ENCODE results near the gene CFAP61.
"Not testable (repeated sequence)": the region's sequence is repeated elsewhere in the genome, so short reads cannot be mapped to it uniquely, and the experiment has no call there.

CFAP61 gene, protein sequence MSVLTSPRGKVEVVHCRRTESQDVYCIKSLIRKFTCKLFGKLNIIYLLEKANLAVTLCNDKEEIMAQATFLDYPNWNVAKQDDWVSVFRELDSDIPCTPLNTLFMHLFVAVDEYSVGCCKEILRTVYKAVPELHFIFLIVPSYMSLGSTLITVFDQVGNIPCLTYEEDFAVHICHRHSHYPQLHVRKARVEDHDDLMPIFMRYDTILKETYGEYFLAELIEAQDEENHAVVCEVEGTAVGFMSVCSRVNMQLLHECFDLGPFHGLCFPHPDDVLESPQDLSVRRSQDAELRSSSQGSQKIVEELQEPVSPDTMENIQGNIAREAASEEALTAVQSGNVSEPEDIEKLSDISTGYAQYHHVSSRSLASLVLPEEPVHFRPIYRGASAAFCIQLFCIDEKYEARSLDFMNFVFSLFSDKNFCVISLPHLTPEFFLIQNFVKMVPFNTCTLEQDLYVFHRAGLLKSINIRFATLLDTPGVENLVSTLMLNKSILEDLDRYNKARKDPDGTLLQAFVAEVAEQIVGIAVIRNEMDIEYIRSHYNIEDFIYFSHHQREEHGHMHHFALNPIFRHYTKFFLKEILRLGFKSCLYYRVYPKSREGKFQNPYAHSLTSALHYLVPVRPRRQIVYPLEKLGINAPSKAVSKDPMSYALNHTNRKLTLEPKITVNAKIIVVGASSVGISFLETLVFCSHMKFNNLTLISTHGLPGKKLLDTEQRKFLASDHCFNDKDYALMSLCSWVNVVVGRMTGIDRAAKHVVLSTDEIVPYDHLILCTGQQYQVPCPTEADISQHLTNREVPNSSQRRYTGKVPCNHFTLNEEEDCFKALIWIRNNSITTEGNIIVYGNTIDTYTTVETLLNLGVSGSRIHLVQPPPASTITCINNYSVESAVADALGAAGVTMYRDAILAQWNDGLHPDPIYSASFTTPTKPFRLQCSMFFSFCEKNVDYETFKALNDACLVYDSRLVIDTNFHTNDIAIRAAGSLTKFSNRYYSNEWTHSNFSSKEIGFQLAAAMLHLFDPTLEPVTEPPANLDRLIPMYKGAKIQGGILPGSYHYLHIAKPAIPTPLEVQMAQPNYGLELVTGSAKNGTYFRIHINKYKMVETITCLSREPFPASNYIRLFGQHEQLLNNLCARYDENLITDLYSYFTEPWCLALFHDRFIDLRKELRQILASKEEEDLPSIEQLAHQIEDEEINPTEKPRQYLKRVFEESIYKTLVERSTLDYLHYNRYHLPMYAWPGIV

DNA sequence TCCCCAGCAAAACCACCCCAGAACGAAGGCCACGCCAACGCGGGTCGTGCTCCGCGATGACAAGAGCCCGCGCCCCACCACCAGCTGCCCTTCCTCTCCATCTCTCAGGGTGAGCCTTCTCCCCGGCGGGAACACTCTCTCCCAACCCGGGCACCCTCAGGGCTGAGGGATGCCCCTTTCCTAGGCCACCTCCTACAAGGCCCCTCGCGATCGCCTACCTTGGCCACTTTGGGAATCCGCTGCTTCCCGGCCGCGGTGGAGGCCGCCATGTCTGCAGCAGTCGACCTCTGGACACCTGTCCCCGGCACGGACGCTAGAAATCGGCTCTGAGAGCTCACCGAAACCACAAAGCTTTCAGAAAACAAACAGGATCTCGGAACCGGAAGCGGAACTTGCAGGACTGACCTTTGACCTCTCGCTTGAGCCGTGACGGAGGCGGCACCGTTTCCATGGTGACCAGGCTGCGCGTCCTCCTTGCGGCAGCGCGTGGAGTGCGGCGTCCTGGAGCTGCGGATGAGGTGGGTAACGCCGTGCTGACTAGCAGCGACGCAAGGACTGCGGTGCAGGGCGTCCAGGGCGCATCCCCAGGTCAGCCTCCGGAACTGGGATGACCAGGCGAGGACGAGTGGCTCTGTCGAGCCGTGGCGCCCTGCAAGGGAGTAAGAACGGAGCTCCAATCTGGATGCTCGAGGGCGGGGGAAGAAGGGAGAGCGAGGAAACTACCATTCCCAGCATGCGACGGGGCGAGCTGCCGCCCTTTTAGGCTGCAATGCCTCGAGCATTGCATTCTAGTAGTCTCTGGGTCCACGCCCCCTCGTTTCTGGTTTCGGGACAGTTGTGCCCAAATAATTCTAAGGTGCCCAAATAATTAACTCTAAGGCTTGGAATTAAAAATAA, at the start of gene CFAP61, which contains the start of gene CRNKL1:
Gene CFAP61 (plus strand): TSS at position 459 of the 897 bp plus-strand sequence. CDS start 4,122 bp downstream, outside the sequence.
Gene CRNKL1 (minus strand): TSS at position 393 of the 897 bp plus-strand sequence. CDS start 124 bp downstream, at position 269.
- Histone ChIP-seq H3K4me1 (ENCODE audit: control insufficient read depth, insufficient read depth, low read length) (no peaks in the 10 kb centered on the region), H3K9me3 (ENCODE audit: control insufficient read depth, insufficient read depth, low read length) (no peaks in the 10 kb centered on the region), H3K36me3 (ENCODE audit: control insufficient read depth, insufficient read depth, low read length) (peaks cover 3% of the 10 kb centered on the region), H3K9ac (ENCODE audit: low read depth, low read length) (peak within 1 kb of the TSS; percentile 84), H3K27me3 (ENCODE audit: control insufficient read depth, insufficient read depth, low read length) (no peaks in the 10 kb centered on the region), H3K4me3 (ENCODE audit: low read depth, low read length) (peak within 1 kb of the TSS; percentile 97)

DNA sequence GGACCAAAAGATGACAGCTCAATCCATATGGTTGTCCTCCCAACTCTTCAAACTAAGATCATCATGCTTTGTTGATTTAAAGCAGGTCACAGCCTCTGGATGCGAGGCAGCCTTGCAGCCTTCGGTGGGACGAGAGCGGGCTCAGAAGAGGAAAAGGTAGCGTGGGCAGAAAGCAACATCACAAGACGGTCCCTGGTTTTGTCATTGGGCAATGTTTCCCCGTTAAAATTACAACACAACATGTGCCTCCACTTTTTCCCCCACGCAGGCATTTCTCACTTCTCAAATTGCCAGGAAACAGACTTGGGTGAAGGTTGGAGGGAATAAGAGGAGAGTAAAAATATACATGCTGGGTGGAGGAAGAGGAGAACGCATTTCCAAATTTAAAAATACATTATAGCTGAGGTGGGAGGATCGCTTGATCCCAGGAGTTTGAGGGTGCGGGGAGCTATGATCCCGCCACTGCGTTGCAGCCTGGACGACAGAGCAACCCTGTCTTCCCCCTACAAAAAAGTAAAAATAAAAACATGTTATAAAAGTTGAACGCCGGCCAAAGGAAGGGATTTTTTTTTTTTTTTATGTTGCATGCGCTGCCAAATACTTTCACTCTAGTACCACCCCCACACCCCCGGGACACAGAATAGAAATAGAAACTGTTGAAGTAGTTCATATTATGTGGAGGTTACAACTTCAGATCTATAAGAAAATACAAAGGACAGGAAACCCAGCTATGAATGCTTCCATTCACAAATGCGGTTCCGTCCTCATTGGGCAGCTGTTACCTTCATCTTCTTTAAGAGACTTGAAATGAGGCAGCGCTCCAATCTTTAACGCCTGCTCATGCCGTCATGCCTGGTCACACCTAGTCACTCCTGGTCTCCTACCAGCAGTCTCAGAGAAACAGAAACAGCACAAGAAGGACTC, 49.0 kb upstream of the CFAP61 start:
- Histone ChIP-seq H3K4me1 (ENCODE audit: control insufficient read depth, insufficient read depth, low read length) (peaks cover 6% of the 10 kb centered on the region), H3K36me3 (ENCODE audit: control insufficient read depth, insufficient read depth, low read length) (no peaks in the 10 kb centered on the region), H3K4me3 (ENCODE audit: low read depth, low read length) (no peak overlapping the region), H3K27me3 (ENCODE audit: control insufficient read depth, insufficient read depth, low read length) (no peaks in the 10 kb centered on the region), H3K9ac (ENCODE audit: low read depth, low read length) (no peak overlapping the region), H3K9me3 (ENCODE audit: control insufficient read depth, insufficient read depth, low read length) (no peaks in the 10 kb centered on the region)

DNA sequence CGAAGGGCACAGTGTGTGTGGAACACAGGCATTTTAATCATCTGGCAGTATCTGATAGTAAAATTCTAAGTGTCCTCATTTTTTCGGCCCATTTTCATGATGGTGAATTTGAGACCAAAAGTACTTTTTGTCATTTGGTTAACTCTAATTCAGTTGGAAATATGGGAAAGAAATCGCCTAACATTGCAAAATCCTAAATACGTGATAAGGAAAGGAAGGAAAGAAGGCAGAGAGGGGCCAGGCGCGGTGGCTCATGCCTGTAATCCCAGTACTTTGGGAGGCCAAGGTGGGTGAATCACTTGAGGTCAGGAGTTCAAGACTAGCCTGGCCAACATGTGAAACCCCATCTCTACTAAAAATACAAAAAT, 48.4 kb upstream of the CFAP61 start:
- H3K4me1 ChIP-seq (ENCODE audit: control insufficient read depth, insufficient read depth, low read length); H3K27me3 ChIP-seq (ENCODE audit: control insufficient read depth, insufficient read depth, low read length); H3K4me3 ChIP-seq (ENCODE audit: low read depth, low read length); H3K9me3 ChIP-seq (ENCODE audit: control insufficient read depth, insufficient read depth, low read length); H3K36me3 ChIP-seq (ENCODE audit: control insufficient read depth, insufficient read depth, low read length); H3K9ac ChIP-seq (ENCODE audit: low read depth, low read length): not testable (repeated sequence)

DNA sequence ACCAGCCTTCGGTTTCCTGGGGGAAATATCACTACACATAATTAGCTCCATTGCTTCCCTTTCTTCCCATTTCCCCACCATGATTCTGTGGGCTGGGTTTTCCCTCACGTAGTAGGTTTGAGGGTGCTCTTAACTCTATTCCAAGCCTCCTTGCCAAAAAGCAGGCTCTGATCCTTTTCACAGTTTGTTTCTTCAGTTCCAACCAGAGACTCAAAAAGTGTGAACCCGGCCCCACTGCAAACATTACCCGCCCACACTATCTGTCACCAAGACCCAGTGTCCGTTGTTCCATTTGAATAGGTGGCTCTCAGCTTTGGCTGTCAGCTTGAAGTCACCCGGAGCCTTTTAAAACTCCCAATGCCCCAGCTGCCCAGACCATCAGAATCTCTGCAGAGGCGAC, 47.0 kb upstream of the CFAP61 start:
- Histone ChIP-seq H3K4me1 (ENCODE audit: control insufficient read depth, insufficient read depth, low read length) (peaks cover 9% of the 10 kb centered on the region), H3K9ac (ENCODE audit: low read depth, low read length) (no peak overlapping the region), H3K4me3 (ENCODE audit: low read depth, low read length) (no peak overlapping the region), H3K36me3 (ENCODE audit: control insufficient read depth, insufficient read depth, low read length) (no peaks in the 10 kb centered on the region), H3K27me3 (ENCODE audit: control insufficient read depth, insufficient read depth, low read length) (no peaks in the 10 kb centered on the region), H3K9me3 (ENCODE audit: control insufficient read depth, insufficient read depth, low read length) (no peaks in the 10 kb centered on the region)

DNA sequence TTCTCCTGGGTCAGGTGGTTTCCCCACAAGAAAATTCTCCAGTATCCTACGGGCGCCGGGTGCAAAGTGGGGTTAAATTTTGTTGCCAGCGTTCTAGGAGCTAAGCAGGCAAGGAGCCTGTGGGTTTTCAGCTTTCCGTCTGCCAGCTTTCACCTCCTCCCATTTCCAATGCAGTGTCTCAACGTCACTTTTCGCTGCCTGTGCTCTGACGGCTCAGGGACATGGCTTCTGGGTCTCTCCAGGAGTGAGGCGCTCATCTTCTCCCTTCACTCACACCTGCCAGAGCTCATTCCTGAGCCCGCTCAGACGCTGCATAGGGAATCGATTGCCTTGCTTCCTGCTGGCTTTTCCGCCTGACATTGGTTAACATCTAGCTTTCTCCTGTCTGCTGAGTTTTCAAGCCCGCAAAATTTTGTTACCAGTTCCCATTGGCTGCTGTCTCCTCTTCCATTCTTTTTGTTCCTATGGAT, 42.5 kb upstream of the CFAP61 start:
- no peaks in the 10 kb centered on the region for H3K27me3 ChIP-seq (ENCODE audit: control insufficient read depth, insufficient read depth, low read length)
- H3K4me3 ChIP-seq (ENCODE audit: low read depth, low read length) = no peak overlapping the region
- H3K9me3 ChIP-seq (ENCODE audit: control insufficient read depth, insufficient read depth, low read length) = no peaks in the 10 kb centered on the region
- no peaks in the 10 kb centered on the region for H3K36me3 ChIP-seq (ENCODE audit: control insufficient read depth, insufficient read depth, low read length)
- peaks cover 10% of the 10 kb centered on the region for H3K4me1 ChIP-seq (ENCODE audit: control insufficient read depth, insufficient read depth, low read length)
- H3K9ac ChIP-seq (ENCODE audit: low read depth, low read length) = no peak overlapping the region

DNA sequence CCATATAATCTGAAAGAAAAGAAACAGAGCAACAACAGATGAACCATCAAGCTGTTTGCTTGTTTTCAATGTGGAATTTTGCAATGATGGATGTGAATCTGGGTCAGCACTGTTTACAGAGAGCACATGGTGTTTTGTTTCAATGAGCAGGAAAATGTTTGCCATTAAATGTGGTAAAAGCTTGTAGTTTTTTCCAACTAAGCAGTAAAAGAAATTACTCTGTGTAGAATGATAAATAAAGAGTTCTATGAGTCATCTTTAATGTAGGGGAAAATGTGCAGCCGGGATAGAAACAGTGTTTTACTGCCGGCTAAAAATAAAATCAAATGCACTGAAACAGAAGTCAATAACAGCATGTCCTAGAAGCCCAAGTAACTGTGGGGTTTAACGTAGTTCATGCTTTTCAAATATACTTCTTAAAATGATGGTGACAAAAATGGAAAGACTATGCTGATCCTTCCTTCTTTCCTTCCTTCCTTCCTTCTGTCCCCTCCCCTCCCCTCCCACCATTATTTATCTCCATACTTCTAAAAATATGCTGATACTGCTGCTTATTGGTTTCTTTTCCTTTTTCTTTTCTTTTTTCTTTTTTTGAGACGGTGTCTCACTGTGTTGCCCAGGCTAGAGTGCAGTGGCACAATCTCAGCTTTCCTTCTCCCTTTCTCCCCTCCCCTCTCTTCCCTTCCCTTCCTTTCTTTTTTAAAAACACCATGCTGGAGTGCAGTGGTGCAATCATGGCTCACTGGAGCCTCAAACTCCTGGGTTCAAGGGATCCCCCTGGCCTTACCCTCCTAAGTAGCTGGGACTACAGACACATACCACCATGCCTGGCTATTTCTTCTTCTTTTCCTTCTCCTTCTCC, 41.5 kb upstream of the CFAP61 start:
- H3K9ac ChIP-seq (ENCODE audit: low read depth, low read length) = no peak overlapping the region
- no peaks in the 10 kb centered on the region for H3K36me3 ChIP-seq (ENCODE audit: control insufficient read depth, insufficient read depth, low read length)
- no peak overlapping the region for H3K4me3 ChIP-seq (ENCODE audit: low read depth, low read length)
- H3K27me3 ChIP-seq (ENCODE audit: control insufficient read depth, insufficient read depth, low read length) = no peaks in the 10 kb centered on the region
- peaks cover 10% of the 10 kb centered on the region for H3K4me1 ChIP-seq (ENCODE audit: control insufficient read depth, insufficient read depth, low read length)
- no peaks in the 10 kb centered on the region for H3K9me3 ChIP-seq (ENCODE audit: control insufficient read depth, insufficient read depth, low read length)

DNA sequence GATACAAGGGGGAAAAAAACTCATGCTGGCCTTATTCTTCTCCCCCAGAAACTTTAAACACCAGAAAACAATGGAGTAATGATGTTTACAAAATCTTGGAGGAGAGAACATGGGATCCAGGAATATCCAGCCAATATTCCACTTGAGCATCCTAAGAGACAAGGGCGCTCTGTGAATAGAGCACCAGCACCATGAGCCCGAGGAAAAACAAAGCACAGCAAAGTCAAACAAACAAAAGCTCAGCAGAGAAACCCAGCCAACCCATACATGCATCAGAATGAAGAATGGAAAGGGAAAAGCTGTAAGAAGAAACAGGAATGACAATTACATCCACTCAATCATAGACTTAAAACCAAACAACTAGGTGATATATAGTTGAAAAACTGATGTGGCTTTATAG, 39.8 kb upstream of the CFAP61 start:
- no peak overlapping the region for H3K9ac ChIP-seq (ENCODE audit: low read depth, low read length)
- no peaks in the 10 kb centered on the region for H3K36me3 ChIP-seq (ENCODE audit: control insufficient read depth, insufficient read depth, low read length)
- no peaks in the 10 kb centered on the region for H3K27me3 ChIP-seq (ENCODE audit: control insufficient read depth, insufficient read depth, low read length)
- no peak overlapping the region for H3K4me3 ChIP-seq (ENCODE audit: low read depth, low read length)
- H3K4me1 ChIP-seq (ENCODE audit: control insufficient read depth, insufficient read depth, low read length) = peaks cover 10% of the 10 kb centered on the region
- no peaks in the 10 kb centered on the region for H3K9me3 ChIP-seq (ENCODE audit: control insufficient read depth, insufficient read depth, low read length)

DNA sequence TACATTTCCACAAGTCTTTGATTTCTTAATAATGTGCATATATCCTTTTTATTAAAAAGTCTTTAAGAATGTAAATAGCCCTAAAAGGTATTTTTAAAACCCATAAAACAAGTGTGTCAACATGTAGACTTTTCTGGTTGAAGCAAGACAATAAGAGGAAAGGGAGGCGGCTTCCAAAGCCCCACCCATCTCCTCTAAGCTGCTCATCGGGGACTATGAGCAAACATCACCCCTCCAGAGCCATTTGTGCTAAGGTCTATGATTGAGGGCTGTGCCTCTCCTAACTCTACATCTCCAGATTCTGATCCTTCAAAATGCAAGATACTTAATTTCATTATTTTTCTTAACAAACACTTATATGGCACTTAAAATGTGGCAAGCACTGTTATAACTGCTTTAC, 37.7 kb upstream of the CFAP61 start:
- H3K9me3 ChIP-seq (ENCODE audit: control insufficient read depth, insufficient read depth, low read length) = no peaks in the 10 kb centered on the region
- peaks cover 9% of the 10 kb centered on the region for H3K4me1 ChIP-seq (ENCODE audit: control insufficient read depth, insufficient read depth, low read length)
- H3K36me3 ChIP-seq (ENCODE audit: control insufficient read depth, insufficient read depth, low read length) = no peaks in the 10 kb centered on the region
- H3K27me3 ChIP-seq (ENCODE audit: control insufficient read depth, insufficient read depth, low read length) = no peaks in the 10 kb centered on the region
- no peak overlapping the region for H3K9ac ChIP-seq (ENCODE audit: low read depth, low read length)
- no peak overlapping the region for H3K4me3 ChIP-seq (ENCODE audit: low read depth, low read length)

DNA sequence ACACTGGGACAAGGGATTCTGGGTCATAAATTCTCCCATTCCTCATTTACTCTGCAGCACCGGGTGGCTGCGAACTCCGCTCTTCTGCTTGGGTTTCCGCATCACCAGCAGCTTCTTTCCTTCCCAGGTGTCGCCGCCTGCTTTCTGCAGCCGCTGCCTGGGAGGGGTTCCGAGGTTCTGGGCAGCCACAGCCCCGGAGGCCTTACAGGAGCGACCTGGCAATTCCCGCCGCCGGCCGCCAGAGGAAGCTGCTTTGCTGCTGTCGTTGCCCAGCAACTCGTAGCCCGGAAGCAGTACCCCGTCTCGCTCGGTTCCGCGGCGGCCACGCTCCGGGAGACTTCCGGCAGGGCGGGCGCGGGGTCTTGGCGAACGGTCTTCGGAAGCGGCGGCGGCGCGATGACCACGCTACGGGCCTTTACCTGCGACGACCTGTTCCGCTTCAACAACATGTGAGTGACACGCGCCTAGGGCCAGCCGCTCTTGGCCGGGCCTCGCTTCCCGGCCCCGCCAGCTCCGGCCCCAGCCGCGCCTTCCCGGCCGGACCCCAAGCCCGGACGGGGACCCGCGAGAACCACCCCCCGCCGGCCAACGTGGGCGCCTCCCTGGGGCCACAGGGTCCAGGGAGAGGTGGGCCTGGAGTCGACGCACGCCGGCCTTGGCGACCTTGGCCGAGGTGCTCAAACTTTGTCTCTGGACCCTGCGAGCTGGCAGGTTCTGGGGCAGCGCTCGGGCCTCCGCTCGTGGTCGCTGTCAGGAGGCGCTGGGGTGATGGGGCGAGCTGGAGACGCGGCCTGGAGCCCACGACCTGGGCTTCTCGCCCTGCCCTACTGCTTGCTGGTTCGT, 35.1 kb upstream of the CFAP61 start, which contains the start of gene NAA20:
Gene NAA20 (plus strand): TSS at position 362 of the 843 bp plus-strand sequence. CDS start 35 bp downstream, at position 397.
- no peaks in the 10 kb centered on the region for H3K36me3 ChIP-seq (ENCODE audit: control insufficient read depth, insufficient read depth, low read length)
- peak within 1 kb of the TSS; percentile 58 for H3K9ac ChIP-seq (ENCODE audit: low read depth, low read length)
- H3K27me3 ChIP-seq (ENCODE audit: control insufficient read depth, insufficient read depth, low read length) = no peaks in the 10 kb centered on the region
- no peaks in the 10 kb centered on the region for H3K9me3 ChIP-seq (ENCODE audit: control insufficient read depth, insufficient read depth, low read length)
- peak within 1 kb of the TSS; percentile 90 for H3K4me3 ChIP-seq (ENCODE audit: low read depth, low read length)
- H3K4me1 ChIP-seq (ENCODE audit: control insufficient read depth, insufficient read depth, low read length) = no peaks in the 10 kb centered on the region

Measured in iPS-15b (cell line).